Neuronal stem cell (in vitro differentiated cells): ENCODE measurements around the gene HNRNPH2.

Experiments
- DNase-seq: peaks from one replicate; pipeline ENCODE4 v3.0.0-alpha.2; 2013; ENCODE audit warnings: low spot score
- H2AFZ ChIP-seq: one replicate; pipeline ENCODE4 v1.6.1; 2013; ENCODE audit warnings: mild to moderate bottlenecking, low read length, inconsistent platforms
- H2AK5ac ChIP-seq: 2 replicates; pipeline ENCODE4 v1.6.1; 2013; ENCODE audit warnings: low read depth, mild to moderate bottlenecking, inconsistent platforms, low read length, moderate library complexity, mixed read lengths
- H2BK120ac ChIP-seq: 2 replicates; pipeline ENCODE4 v1.6.1; 2013; ENCODE audit warnings: low read depth, mild to moderate bottlenecking, inconsistent platforms, low read length, moderate library complexity, mixed read lengths
- H2BK12ac ChIP-seq: one replicate; pipeline ENCODE4 v1.6.1; 2013; ENCODE audit warnings: low read length, inconsistent platforms
- H2BK15ac ChIP-seq: 2 replicates; pipeline ENCODE4 v1.6.1; 2013; ENCODE audit warnings: mild to moderate bottlenecking, low read length, inconsistent platforms, mixed read lengths
- H2BK5ac ChIP-seq: one replicate; pipeline ENCODE4 v1.6.1; 2013; ENCODE audit warnings: inconsistent platforms, mild to moderate bottlenecking, low read length, moderate library complexity
- H3K14ac ChIP-seq: one replicate; pipeline ENCODE4 v1.6.1; 2013; ENCODE audit warnings: low read length, inconsistent platforms
- H3K18ac ChIP-seq: 2 replicates; pipeline ENCODE4 v1.6.1; 2013; ENCODE audit warnings: low read length, inconsistent platforms
- H3K23ac ChIP-seq: 2 replicates; pipeline ENCODE4 v1.6.1; 2013; ENCODE audit warnings: low read depth, mild to moderate bottlenecking, mixed read lengths, low read length, inconsistent platforms; ENCODE audit not compliant: poor library complexity
- H3K27ac ChIP-seq: replicated peaks from 3 replicates; pipeline ENCODE4 v1.5.1; 2013; ENCODE audit warnings: low read length, inconsistent platforms
- H3K27me3 ChIP-seq, 3 experiments: 2 replicates each; pipeline ENCODE4 v1.6.1; 2013; ENCODE audit warnings: low read length in 3 of 3, mild to moderate bottlenecking in 2 of 3, inconsistent platforms in 1 of 3, low read depth in 1 of 3, mixed read lengths in 1 of 3, moderate library complexity in 1 of 3; ENCODE audit not compliant: control insufficient read depth in 3 of 3, insufficient read depth in 3 of 3
- H3K36me3 ChIP-seq, 2 donors: replicated peaks in 1 of 2; 2 replicates each; pipeline ENCODE4 v1.6.1; 2013; ENCODE audit warnings: low read length in 2 of 2; ENCODE audit not compliant: control insufficient read depth in 2 of 2, insufficient read depth in 2 of 2
- H3K4ac ChIP-seq: 2 replicates; pipeline ENCODE4 v1.6.1; 2013; ENCODE audit warnings: inconsistent platforms, mild to moderate bottlenecking, low read length, moderate library complexity
- H3K4me1 ChIP-seq, 2 donors: 1 replicate in 1 of 2; 2 replicates in 1 of 2; pipeline ENCODE4 v1.6.1; 2013; ENCODE audit warnings: low read length in 2 of 2, low read depth in 1 of 2; ENCODE audit not compliant: control insufficient read depth in 2 of 2, insufficient read depth in 1 of 2
- H3K4me2 ChIP-seq: one replicate; pipeline ENCODE4 v1.6.1; 2013; ENCODE audit warnings: mild to moderate bottlenecking, low read length, inconsistent platforms; ENCODE audit not compliant: insufficient read depth, poor library complexity, severe bottlenecking
- H3K4me3 ChIP-seq, 2 donors: 2 replicates each; pipeline ENCODE4 v1.5.1; 2013; ENCODE audit warnings: low read length in 2 of 2, mild to moderate bottlenecking in 2 of 2, inconsistent platforms in 1 of 2, moderate library complexity in 1 of 2
- H3K79me1 ChIP-seq: one replicate; pipeline ENCODE4 v1.6.1; 2013; ENCODE audit warnings: low read depth, mild to moderate bottlenecking, inconsistent platforms, low read length, moderate library complexity
- H3K9ac ChIP-seq: one replicate; pipeline ENCODE4 v1.6.1; 2013; ENCODE audit warnings: mild to moderate bottlenecking, low read depth, low read length, inconsistent platforms; ENCODE audit not compliant: poor library complexity
- H3K9me3 ChIP-seq, 2 donors: replicated peaks in 1 of 2; 2 replicates each; pipeline versions ENCODE3 to v1.6.1; 2013; ENCODE audit warnings: low read length in 2 of 2, mild to moderate bottlenecking in 2 of 2, inconsistent platforms in 1 of 2, low read depth in 1 of 2, mixed read lengths in 1 of 2, moderate library complexity in 1 of 2; ENCODE audit not compliant: control insufficient read depth in 2 of 2, insufficient read depth in 1 of 2
- H4K8ac ChIP-seq: one replicate; pipeline ENCODE4 v1.6.1; 2013; ENCODE audit warnings: low read depth, mild to moderate bottlenecking, inconsistent platforms, low read length, moderate library complexity
- H4K91ac ChIP-seq: one replicate; pipeline ENCODE4 v1.6.1; 2013; ENCODE audit warnings: low read length, low read depth, mild to moderate bottlenecking, inconsistent platforms; ENCODE audit not compliant: poor library complexity
- WGBS, 2 donors: extraction: QIAGEN DNeasy Blood & Tissue Kit; methylation state at CpG; one replicate each; pipeline ENCODE4 v1.1.7; 2013; ENCODE audit warnings: missing lambda C conversion rate in 2 of 2, mixed read lengths in 1 of 2; ENCODE audit not compliant: insufficient read length in 2 of 2, insufficient replicate concordance in 1 of 2; ENCODE audit errors: extremely low coverage in 2 of 2; 5-methylcytosine and 5-hydroxymethylcytosine counted together

The HNRNPH2 gene

GRCh38 chrX:101362757-101363156 lies 45.3 kb upstream of the HNRNPH2 start:
- Histone ChIP-seq H3K4me2 (no peak overlapping the region), H2BK12ac (no peak overlapping the region), H2BK15ac (no peak overlapping the region), H3K79me1 (no peaks in the 10 kb centered on the region), H2BK120ac (no peak overlapping the region), H3K18ac (no peak overlapping the region), H3K4ac (no peak overlapping the region), H3K27me3 (peaks cover 0 to 2% (median 0%) of the 10 kb centered on the region in 3 experiments), H3K4me3 (no peak overlapping the region), H4K91ac (no peak overlapping the region), H2BK5ac (no peak overlapping the region), H2AFZ (no peak overlapping the region), H3K9me3 (no peaks in the 10 kb centered on the region), H3K36me3 (no peaks in the 10 kb centered on the region), H3K23ac (no peak overlapping the region), H4K8ac (no peak overlapping the region), H3K14ac (no peak overlapping the region), H3K4me1 (no peaks in the 10 kb centered on the region), H3K9ac (no peak overlapping the region), H2AK5ac (no peak overlapping the region), H3K27ac (no peak overlapping the region)
- DNase-seq = no peak

GRCh38 chrX:101365301-101365795 lies 42.7 kb upstream of the HNRNPH2 start:
- Histone ChIP-seq H2BK12ac (no peak overlapping the region), H3K4me3 (no peak overlapping the region), H3K9me3 (no peaks in the 10 kb centered on the region), H2AK5ac (no peak overlapping the region), H3K36me3 (no peaks in the 10 kb centered on the region), H3K4me2 (no peak overlapping the region), H3K27me3 (peaks cover 0 to 2% (median 0%) of the 10 kb centered on the region in 3 experiments), H3K18ac (no peak overlapping the region), H3K4ac (no peak overlapping the region), H3K23ac (no peak overlapping the region), H3K14ac (no peak overlapping the region), H4K8ac (no peak overlapping the region), H3K4me1 (no peaks in the 10 kb centered on the region), H3K27ac (no peak overlapping the region), H2BK120ac (no peak overlapping the region), H2BK15ac (no peak overlapping the region), H2AFZ (no peak overlapping the region), H3K9ac (no peak overlapping the region), H3K79me1 (no peaks in the 10 kb centered on the region), H2BK5ac (no peak overlapping the region), H4K91ac (no peak overlapping the region)
- DNase-seq = no peak
- WGBS, 2 donors = no CpG with 5 or more reads among the region's 1 CpG

- no peak for DNase-seq
- no peak overlapping the region for H3K4ac ChIP-seq
- H3K9me3 ChIP-seq = no peaks in the 10 kb centered on the region
These were observed 39.2 kb upstream of the HNRNPH2 start for GRCh38 chrX:101368800-101369199.

GRCh38 chrX:101369687-101370086 lies 38.3 kb upstream of the HNRNPH2 start:
- no peak for DNase-seq
- Histone ChIP-seq H3K18ac (no peak overlapping the region), H2BK15ac (no peak overlapping the region), H3K23ac (no peak overlapping the region), H4K8ac (no peak overlapping the region), H2BK120ac (no peak overlapping the region), H3K27ac (no peak overlapping the region), H2AFZ (no peak overlapping the region), H3K4me3 (no peak overlapping the region), H3K4ac (no peak overlapping the region), H2AK5ac (no peak overlapping the region), H3K9me3 (no peaks in the 10 kb centered on the region), H3K14ac (no peak overlapping the region), H3K36me3 (no peaks in the 10 kb centered on the region), H3K9ac (no peak overlapping the region), H2BK5ac (no peak overlapping the region), H4K91ac (no peak overlapping the region), H2BK12ac (no peak overlapping the region), H3K4me1 (peaks cover 0 to 2% of the 10 kb centered on the region in 2 donors), H3K79me1 (no peaks in the 10 kb centered on the region), H3K4me2 (no peak overlapping the region), H3K27me3 (peaks cover 0 to 6% (median 0%) of the 10 kb centered on the region in 3 experiments)
- WGBS, 2 donors = 100% methylated on average over 2 to 3 of the region's 6 CpGs

More at GRCh38 chrX:101368800-101369199, 39.2 kb upstream of the HNRNPH2 start:
- Histone ChIP-seq H3K27me3 (peaks cover 0 to 2% (median 0%) of the 10 kb centered on the region in 3 experiments), H3K4me1 (peaks cover 0 to 2% of the 10 kb centered on the region in 2 donors), H3K18ac (no peak overlapping the region), H3K27ac (no peak overlapping the region), H3K4me2 (no peak overlapping the region), H3K14ac (no peak overlapping the region), H2BK15ac (no peak overlapping the region), H3K79me1 (no peaks in the 10 kb centered on the region), H4K91ac (no peak overlapping the region), H4K8ac (no peak overlapping the region), H2AK5ac (no peak overlapping the region), H3K23ac (no peak overlapping the region), H3K9ac (no peak overlapping the region), H3K36me3 (no peaks in the 10 kb centered on the region), H2BK120ac (no peak overlapping the region), H3K4me3 (no peak overlapping the region), H2BK12ac (no peak overlapping the region), H2AFZ (no peak overlapping the region), H2BK5ac (no peak overlapping the region)
